Neural cell (in vitro differentiated cells): ENCODE data around the gene FMN2. TPM values are rescaled to one million over a fixed set of nuclear protein-coding genes. Genes with fewer than 3 reads are reported as not detected.

Source experiments
- H2AFZ ChIP-seq: fragments of 200-600, 300-800 bp; sonication (generic), shearing (Covaris generic); 2 replicates; pipeline ENCODE4 v1.6.0; 2014; ENCODE audit warnings: low read depth, mild to moderate bottlenecking, antibody characterized with exemption, low read length, moderate library complexity
- H3F3A ChIP-seq: fragments of 200-600 bp; shearing (Covaris generic); 2 replicates; pipeline ENCODE4 v1.6.1; 2016; ENCODE audit warnings: mild to moderate bottlenecking, moderate library complexity, mixed read lengths, antibody characterized with exemption, low read length; ENCODE audit not compliant: insufficient read depth, poor library complexity, severe bottlenecking
- H3K27ac ChIP-seq: fragments of 200-600, 300-800 bp; sonication (generic), shearing (Covaris generic); 2 replicates; pipeline ENCODE4 v1.5.1; 2014; ENCODE audit warnings: mild to moderate bottlenecking, low read length, moderate library complexity
- H3K27me3 ChIP-seq: fragments of 300-800, 200-600 bp; sonication (generic), shearing (Covaris generic); 2 replicates; pipeline ENCODE4 v1.6.0; 2014; ENCODE audit warnings: mild to moderate bottlenecking, low read depth, low read length, moderate library complexity; ENCODE audit not compliant: insufficient read depth
- H3K36me3 ChIP-seq: fragments of 300-800, 200-600 bp; sonication (generic), shearing (Covaris generic); 2 replicates; pipeline ENCODE4 v1.5.1; 2014; ENCODE audit warnings: mild to moderate bottlenecking, antibody characterized with exemption, low read length, moderate library complexity; ENCODE audit not compliant: insufficient read depth
- H3K4me2 ChIP-seq: fragments of 300-800, 200-600 bp; sonication (generic), shearing (Covaris generic); 2 replicates; pipeline ENCODE4 v1.6.0; 2014; ENCODE audit warnings: mild to moderate bottlenecking, low read length
- H3K4me3 ChIP-seq: fragments of 300-800, 200-600 bp; sonication (generic), shearing (Covaris generic); 2 replicates; pipeline ENCODE4 v1.5.1; 2014; ENCODE audit warnings: mild to moderate bottlenecking, low read length, moderate library complexity
- H3K79me2 ChIP-seq: fragments of 200-600 bp; shearing (Covaris generic); replicated peaks from 2 replicates; pipeline ENCODE4 v1.6.0; 2014; ENCODE audit warnings: mild to moderate bottlenecking, low read length, moderate library complexity; ENCODE audit not compliant: insufficient read depth
- H3K9ac ChIP-seq: fragments of 300-800, 200-600 bp; sonication (generic), shearing (Covaris generic); 2 replicates; pipeline ENCODE4 v1.6.1; 2016; ENCODE audit warnings: mild to moderate bottlenecking, low read length, mixed read lengths
- H3K9me2 ChIP-seq: fragments of 200-600 bp; shearing (Covaris generic); 2 replicates; pipeline ENCODE4 v1.6.1; 2016; ENCODE audit warnings: mild to moderate bottlenecking, low read length, mixed read lengths; ENCODE audit not compliant: insufficient read depth
- H3K9me3 ChIP-seq: fragments of 200-600, 300-800 bp; sonication (generic), shearing (Covaris generic); 2 replicates; pipeline ENCODE4 v1.6.1; 2016; ENCODE audit warnings: mild to moderate bottlenecking, mixed run types, low read length, moderate library complexity, mixed read lengths
- H4K20me1 ChIP-seq: fragments of 200-600 bp; shearing (Covaris generic); 2 replicates; pipeline ENCODE4 v1.6.1; 2016; ENCODE audit warnings: mild to moderate bottlenecking, mixed run types; ENCODE audit not compliant: insufficient read depth
- EP300 ChIP-seq: fragments of 450-650 bp; conservative IDR thresholded peaks from 2 replicates; pipeline ENCODE4 v1.6.1; 2014; ENCODE audit warnings: antibody characterized with exemption, mild to moderate bottlenecking, moderate library complexity; ENCODE audit not compliant: poor library complexity, severe bottlenecking
- EZH2 ChIP-seq: fragments of 200-600, 300-800 bp; shearing (Covaris generic), sonication (generic); IDR thresholded peaks from 2 replicates; pipeline ENCODE4 v1.6.1; 2014; ENCODE audit warnings: antibody characterized with exemption, low read length, borderline replicate concordance, mild to moderate bottlenecking; ENCODE audit not compliant: insufficient read depth, poor library complexity, severe bottlenecking
- MXI1 ChIP-seq: fragments of 450-650 bp; conservative IDR thresholded peaks from 2 replicates; pipeline ENCODE4 v1.6.1; 2014; ENCODE audit warnings: antibody characterized with exemption, mild to moderate bottlenecking; ENCODE audit not compliant: poor library complexity, severe bottlenecking
- POLR2AphosphoS5 ChIP-seq: IDR thresholded peaks from 2 replicates; pipeline ENCODE4 v1.6.1; 2012
- RAD21 ChIP-seq: fragments of 450-650 bp; conservative IDR thresholded peaks from 2 replicates; pipeline ENCODE4 v1.6.1; 2014; ENCODE audit warnings: antibody characterized with exemption, mild to moderate bottlenecking, moderate library complexity
- SMC3 ChIP-seq: fragments of 450-650 bp; conservative IDR thresholded peaks from 2 replicates; pipeline ENCODE4 v1.6.1; 2014; ENCODE audit warnings: antibody characterized with exemption, mild to moderate bottlenecking, moderate library complexity; ENCODE audit not compliant: poor library complexity
- TAF1 ChIP-seq: IDR thresholded peaks from 2 replicates; pipeline ENCODE4 v1.6.1; 2012; ENCODE audit warnings: low read depth
- polyA plus RNA-seq: library from polyadenylated mRNA; depleted of rRNA; stranded (reverse); fragments of >200 nt; gene quantifications from 2 replicates; pipeline ENCODE4 v1.2.3, GENCODE V29; 2014
- TF ChIP-seq, protein P1 (sequence below): fragments of 450-650 bp; IDR thresholded peaks from 2 replicates; pipeline ENCODE4 v1.5.1; 2014; ENCODE audit warnings: antibody characterized with exemption, mild to moderate bottlenecking, moderate library complexity; ENCODE audit not compliant: poor library complexity, severe bottlenecking
- TF ChIP-seq, protein P2 (sequence below): IDR thresholded peaks from 2 replicates; pipeline ENCODE4 v1.6.1; 2012; ENCODE audit warnings: borderline replicate concordance

FMN2 gene
- polyA plus RNA-seq, 1 donor from 2014 or later = 23.9 TPM

- no peaks in the 10 kb centered on the region for H4K20me1 ChIP-seq
- no peak overlapping the region for H2AFZ ChIP-seq
- H3K4me3 ChIP-seq = no peak overlapping the region
- no peak overlapping the region for H3K4me2 ChIP-seq
- no peaks in the 10 kb centered on the region for H3K9me3 ChIP-seq
- no peaks in the 10 kb centered on the region for H3F3A ChIP-seq
- H3K27me3 ChIP-seq = no peaks in the 10 kb centered on the region
- no peak overlapping the region for H3K27ac ChIP-seq
- no peak overlapping the region for H3K9ac ChIP-seq
- H3K9me2 ChIP-seq = no peaks in the 10 kb centered on the region
- TF ChIP-seq EZH2 (no peak), TAF1 (no peak), EP300 (no peak), RAD21 (no peak), SMC3 (no peak), MXI1 (no peak), POLR2AphosphoS5 (no peak)
- TF ChIP-seq, protein P1, sequence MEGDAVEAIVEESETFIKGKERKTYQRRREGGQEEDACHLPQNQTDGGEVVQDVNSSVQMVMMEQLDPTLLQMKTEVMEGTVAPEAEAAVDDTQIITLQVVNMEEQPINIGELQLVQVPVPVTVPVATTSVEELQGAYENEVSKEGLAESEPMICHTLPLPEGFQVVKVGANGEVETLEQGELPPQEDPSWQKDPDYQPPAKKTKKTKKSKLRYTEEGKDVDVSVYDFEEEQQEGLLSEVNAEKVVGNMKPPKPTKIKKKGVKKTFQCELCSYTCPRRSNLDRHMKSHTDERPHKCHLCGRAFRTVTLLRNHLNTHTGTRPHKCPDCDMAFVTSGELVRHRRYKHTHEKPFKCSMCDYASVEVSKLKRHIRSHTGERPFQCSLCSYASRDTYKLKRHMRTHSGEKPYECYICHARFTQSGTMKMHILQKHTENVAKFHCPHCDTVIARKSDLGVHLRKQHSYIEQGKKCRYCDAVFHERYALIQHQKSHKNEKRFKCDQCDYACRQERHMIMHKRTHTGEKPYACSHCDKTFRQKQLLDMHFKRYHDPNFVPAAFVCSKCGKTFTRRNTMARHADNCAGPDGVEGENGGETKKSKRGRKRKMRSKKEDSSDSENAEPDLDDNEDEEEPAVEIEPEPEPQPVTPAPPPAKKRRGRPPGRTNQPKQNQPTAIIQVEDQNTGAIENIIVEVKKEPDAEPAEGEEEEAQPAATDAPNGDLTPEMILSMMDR = no peak
- TF ChIP-seq, protein P2, sequence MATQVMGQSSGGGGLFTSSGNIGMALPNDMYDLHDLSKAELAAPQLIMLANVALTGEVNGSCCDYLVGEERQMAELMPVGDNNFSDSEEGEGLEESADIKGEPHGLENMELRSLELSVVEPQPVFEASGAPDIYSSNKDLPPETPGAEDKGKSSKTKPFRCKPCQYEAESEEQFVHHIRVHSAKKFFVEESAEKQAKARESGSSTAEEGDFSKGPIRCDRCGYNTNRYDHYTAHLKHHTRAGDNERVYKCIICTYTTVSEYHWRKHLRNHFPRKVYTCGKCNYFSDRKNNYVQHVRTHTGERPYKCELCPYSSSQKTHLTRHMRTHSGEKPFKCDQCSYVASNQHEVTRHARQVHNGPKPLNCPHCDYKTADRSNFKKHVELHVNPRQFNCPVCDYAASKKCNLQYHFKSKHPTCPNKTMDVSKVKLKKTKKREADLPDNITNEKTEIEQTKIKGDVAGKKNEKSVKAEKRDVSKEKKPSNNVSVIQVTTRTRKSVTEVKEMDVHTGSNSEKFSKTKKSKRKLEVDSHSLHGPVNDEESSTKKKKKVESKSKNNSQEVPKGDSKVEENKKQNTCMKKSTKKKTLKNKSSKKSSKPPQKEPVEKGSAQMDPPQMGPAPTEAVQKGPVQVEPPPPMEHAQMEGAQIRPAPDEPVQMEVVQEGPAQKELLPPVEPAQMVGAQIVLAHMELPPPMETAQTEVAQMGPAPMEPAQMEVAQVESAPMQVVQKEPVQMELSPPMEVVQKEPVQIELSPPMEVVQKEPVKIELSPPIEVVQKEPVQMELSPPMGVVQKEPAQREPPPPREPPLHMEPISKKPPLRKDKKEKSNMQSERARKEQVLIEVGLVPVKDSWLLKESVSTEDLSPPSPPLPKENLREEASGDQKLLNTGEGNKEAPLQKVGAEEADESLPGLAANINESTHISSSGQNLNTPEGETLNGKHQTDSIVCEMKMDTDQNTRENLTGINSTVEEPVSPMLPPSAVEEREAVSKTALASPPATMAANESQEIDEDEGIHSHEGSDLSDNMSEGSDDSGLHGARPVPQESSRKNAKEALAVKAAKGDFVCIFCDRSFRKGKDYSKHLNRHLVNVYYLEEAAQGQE = no peak
- no peaks in the 10 kb centered on the region for H3K36me3 ChIP-seq
- no peaks in the 10 kb centered on the region for H3K79me2 ChIP-seq
Observed at GRCh38 chr1:240501115-240501514, 409.4 kb downstream of the FMN2 start.

DNA sequence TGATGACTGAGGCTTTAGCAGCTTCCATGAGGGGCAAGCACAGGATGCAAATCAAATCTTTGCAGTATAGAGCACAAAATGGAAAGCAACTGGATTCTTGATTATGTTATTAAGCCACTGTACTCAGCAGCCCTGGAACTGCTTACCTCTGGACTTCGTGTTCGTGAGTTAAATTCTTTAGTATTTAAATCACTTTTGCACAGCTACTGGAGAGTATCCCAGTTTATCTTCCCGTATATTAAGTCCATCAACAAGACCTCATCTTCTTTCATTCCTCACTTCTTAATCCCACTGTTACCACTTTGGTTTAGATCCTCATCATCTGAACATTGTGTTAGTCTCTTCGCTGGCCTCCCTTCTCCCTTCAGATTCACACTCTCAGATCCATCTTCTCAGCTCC, 411.4 kb downstream of the FMN2 start:
- H3K9ac ChIP-seq = no peak overlapping the region
- H3K79me2 ChIP-seq = no peaks in the 10 kb centered on the region
- H3K4me3 ChIP-seq = no peak overlapping the region

More for the DNA sequence above, 411.4 kb downstream of the FMN2 start:
- Histone ChIP-seq H2AFZ (no peak overlapping the region), H3K27me3 (no peaks in the 10 kb centered on the region), H3K27ac (no peak overlapping the region), H3K9me3 (no peaks in the 10 kb centered on the region), H4K20me1 (no peaks in the 10 kb centered on the region), H3K9me2 (no peaks in the 10 kb centered on the region), H3K4me2 (no peak overlapping the region), H3F3A (no peaks in the 10 kb centered on the region), H3K36me3 (no peaks in the 10 kb centered on the region)
- TF ChIP-seq RAD21 = no peak
- TF ChIP-seq EP300 = no peak
- no peak for TF ChIP-seq EZH2
- TF ChIP-seq, protein P2 = no peak
- TF ChIP-seq MXI1 = no peak
